NCI-H1048 (cell line): ENCODE data around the gene MLF1.
A peak's percentile ranks its signal among the peaks of the same experiment; 100 is the strongest.
"Not testable (repeated sequence)": the region's sequence is repeated elsewhere in the genome, so short reads cannot be mapped to it uniquely, and the experiment has no call there.

ENCODE experiments used
- DNase-seq: peaks from one replicate; lab custom pipeline; 2025; lab: John Stamatoyannopoulos, UW

Gene MLF1, protein sequence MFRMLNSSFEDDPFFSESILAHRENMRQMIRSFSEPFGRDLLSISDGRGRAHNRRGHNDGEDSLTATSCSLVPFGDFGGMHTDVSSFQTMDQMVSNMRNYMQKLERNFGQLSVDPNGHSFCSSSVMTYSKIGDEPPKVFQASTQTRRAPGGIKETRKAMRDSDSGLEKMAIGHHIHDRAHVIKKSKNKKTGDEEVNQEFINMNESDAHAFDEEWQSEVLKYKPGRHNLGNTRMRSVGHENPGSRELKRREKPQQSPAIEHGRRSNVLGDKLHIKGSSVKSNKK

DNA sequence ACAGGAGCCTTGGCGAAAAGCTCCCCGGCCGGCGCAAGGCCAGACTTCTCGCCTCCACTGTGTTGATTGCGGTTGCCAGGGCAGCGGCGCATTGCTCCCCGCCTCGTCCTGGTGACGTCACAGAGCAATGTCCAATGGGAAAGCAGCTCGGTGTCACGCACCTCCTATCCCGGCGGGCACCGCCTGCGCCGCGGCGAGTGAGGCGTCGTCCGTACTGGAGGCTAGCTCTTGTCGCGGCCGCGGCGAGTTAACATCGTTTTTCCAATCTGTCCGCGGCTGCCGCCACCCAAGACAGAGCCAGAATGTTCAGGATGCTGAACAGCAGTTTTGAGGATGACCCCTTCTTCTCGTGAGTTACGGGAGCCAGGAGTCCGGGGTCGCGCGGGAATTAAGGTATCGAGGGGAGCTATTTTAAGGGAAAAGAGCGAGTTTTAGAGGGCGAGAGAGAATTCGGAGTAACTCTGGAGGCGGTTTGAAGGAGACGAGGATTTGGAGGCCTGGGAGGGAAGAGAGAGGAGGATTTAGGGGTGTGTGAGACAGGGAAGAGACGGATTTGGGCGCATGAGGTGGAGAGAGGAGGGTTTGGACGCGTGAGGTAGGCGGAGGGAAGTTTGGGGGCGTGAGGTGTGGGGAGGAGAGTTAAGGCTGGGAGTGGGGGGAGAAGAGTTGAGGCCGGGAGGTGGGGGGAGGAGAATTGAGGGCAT, at the start of gene MLF1:
MLF1 (plus strand) TSS at position 196 of the 704 bp plus-strand sequence; CDS start at position 303, 107 bp downstream.
- DNase-seq: no peak

DNA sequence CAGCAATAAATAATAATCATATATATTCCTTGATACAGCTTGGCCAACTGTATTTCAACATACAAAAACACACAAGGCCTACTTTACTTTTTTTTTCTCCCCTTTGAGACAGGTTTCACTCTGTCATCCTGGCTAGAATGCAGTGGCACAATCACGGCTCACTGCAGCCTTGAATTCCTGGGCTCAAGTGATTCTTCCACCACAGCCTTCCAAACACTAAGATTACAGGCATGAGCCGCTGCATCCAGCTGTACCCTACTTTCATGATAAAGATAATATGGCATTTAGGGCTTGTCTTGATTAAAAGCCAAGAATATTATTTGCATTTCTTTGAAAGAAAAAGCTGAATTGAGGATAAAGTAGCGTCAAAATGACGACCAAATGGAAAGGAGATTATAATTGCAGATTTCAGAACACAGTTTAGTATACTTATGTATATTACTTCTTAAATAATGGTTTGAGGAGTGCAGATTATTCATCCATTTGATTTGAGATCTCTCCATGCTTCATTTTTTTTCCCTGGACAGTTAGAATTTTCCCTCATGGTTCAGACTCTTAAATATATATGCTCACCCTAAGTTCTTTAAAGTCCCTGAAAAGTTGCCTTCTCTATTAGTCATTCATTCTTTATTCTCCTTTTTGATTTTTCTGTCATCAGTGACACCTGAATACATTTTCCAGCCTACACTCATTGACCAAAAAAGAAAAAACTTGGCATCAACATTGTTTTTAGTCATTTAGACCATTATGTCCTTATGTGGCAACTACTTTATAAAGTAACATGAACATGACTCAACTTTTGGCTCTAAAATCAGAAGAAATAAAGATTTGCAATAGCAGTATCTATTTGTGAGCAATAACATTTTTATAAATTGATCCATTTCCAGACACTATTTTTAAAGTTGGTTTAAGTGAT, 48.5 kb upstream of the MLF1 start:
- no peak for DNase-seq

DNA sequence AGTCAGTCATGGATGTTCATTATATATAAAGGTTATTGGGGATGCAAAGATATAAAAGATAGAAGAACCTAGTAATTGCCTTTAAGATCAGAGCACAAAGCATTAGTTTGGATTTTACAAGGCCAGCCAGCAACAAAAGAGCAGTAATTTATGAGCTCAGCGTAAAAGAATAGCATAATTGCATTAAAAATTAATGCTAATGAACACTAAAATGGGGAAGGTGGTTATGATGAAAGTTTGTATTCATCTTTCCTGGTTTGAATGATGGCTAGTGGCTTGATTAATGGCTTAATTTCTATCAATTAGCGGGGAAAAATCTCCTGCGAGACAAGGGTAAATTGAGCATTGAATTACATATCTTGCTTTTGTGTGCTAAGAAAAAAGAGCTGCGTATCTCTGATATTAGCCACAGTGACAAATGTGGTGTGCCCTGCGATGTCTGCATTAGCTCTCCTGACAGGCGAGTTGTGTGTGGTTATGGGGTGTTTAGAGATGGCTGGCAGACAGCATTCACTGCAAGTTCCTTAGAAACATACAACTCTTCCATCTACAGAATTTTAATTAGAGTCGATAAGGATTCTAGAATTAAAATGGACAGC, 42.8 kb upstream of the MLF1 start:
- DNase-seq: no peak

DNA sequence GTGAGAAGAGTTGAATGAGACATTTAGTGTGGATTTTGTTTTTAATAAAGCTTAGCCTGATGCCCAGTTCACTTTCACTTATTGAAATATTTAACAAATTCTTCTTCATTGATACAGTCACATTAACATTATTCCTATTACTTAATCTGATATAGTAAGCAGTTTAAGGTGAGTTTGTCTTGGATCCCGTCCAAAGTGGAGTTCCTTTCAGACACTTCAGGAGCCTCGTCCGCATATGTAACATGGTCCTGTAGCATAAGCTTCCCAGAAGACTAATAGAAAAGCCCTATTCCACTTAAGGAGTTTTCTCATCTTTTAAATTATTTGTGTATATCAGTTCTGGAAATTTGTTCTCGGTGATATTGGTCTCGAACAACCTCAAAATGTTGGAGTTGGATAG, 39.7 kb upstream of the MLF1 start:
- no peak for DNase-seq

DNA sequence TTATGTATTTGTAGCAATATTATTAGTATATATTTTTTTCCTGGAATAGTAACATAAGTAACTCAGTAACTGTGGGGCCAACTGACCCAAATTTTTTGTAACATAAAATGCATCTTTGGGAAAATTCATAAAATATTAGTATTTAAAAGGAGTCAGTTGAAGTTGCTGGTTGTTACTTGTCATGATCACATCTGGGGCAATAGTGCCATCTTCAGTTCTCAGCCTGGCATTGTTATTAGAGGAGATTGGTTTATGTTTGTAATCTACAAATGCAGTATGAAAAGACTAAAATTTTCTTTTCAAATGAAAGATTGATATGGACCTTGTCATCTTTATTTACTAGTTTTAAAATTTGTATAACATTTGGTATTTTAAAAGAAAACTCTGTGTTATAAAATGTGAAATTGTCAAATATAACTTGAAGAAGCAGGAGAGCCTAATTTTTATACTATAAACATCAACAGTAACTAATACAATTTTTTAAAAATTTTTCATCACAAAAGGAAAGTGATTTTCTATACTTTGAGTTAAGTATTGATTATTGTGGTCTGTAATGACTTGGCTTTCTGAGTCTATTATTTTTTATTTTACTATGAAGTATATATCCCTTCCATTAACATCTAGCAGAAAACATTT, 38.8 kb upstream of the MLF1 start:
- DNase-seq: no peak

DNA sequence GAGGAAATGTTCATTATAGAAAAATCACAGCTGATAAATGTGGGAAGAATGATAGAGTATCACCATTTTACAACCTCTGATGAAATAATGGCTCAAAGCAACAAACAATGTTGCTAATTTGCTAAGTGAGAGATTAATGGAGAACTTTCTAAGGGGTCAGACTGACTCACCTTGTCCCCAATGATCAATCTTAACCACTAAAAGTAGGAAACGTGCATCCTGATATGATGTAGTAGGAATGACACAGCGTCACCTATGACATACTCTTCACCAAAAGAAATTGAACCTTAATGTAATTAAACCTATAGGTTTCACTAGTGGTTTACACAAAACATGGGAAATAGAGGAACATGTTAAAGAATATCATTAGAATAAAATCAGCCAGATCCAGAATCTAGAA, 35.1 kb upstream of the MLF1 start:
- no peak for DNase-seq

DNA sequence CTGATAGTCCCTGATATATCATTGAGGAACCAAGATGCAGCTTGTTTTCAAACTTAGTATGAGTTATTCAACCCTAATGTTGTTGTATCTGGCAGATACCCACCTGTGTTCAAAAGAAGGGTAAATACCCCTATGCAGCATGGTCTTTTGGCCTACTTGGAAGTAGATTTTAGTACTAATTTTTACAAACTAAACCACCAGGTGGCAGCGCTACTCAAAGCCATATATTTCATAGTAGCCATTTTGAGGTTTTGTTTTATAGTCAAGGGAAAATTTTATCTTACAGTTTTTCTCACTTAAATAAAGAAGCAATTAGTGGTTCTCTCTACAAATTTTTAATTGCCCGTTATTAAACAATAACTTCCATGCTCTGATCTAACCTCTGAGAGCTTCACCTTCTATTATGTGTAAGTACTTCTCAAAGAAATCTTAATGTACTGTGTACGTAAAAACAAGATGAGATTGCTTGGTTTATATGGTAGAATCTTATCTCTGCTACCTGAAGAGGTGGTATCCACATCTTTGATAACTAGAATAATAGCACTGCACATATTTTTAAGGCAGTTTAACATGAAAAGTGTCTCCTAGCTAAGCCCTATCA, 31.5 kb upstream of the MLF1 start:
- DNase-seq: peak; percentile 22

DNA sequence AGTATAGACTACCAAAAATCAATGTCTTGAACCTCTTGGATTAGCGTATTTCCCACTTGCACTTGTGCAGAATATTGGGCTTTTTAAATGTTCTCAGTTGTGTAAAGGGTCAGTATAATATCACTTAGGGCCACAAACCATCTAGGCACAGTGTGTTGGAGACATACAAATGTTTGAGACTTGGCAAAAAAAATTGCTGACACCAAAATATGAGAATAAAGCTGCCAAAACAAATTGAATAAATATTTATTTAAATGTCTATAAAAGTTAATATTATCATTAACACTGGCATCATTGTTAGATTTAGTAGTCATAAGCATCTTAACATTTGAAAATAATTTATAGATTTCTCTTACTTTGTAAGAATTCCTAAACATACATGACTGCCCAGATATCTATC, 30.9 kb upstream of the MLF1 start:
- DNase-seq: no peak

DNA sequence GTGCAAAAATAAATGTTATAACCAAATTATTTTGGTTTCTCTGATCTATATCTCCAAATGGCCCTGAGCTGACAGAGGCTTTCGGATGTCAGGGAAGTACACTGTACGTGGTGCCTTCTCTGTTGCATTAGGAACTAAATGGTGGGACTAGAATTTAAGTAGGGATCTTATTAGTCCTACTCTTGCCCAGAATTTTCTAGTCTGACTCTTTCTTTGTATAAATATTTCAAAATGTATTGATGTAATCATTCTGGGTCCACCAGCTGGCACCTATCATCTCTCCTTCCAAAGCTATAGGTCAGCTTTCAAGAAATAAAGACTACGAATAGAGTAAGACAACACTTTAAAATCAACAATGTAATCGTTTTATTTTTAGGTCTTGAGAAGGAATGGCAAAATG, 22.3 kb upstream of the MLF1 start:
- DNase-seq: no peak

DNA sequence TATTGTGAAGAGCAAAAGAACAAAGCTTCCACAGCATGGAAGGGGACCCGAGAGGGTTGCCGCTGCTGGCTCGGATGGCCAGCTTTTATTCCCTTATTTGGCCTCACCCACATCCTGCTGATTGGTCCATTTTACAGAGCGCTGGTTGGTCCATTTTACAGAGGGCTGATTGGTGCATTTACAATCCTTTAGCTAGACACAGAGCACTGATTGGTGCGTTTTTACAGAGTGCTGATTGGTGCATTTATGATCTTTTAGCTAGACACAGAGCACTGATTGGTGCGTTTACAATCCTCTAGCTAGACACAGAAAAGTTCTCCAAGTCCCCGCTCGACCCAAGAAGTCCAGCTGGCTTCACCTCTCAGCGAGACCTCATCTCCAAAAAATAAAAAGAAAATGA, 21.1 kb upstream of the MLF1 start:
- DNase-seq: not testable (repeated sequence)

DNA sequence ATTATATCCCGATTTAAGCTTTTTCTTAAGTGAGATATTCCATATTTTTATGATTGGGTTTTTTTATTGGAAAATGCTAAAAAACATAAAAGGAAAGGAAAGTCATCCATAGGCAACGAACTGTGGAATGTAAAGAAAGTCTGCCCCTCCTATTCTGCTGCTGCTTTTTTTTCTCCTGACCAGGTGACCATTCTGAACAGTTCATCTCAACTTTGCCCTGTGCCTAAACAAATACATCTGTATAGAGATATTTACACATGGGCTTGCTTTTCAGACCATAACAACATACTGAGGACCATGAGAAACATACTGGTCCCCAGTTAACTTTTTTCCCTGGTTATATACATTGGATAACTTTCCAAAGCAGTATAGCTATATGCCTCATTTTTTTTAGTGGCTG, 18.9 kb upstream of the MLF1 start:
- DNase-seq: no peak

DNA sequence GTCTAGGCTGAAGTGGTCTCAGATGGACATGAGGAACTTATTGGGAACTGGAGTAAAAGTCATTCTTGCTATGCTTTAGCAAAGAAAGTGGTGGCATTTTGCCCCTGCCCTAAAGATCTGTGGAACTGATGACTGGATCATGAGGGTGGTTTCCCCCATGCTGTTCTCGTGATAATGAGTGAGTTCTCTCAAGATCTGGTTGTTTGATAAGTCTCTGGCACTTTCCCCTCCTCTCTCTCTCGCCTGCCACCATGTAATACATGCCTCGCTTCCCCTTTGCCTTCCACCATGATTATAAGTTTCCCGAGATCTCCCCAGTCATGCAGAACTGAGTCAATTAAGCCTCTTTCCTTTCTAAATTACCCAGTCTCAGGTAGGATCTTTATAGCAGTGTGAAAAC, 11.5 kb upstream of the MLF1 start:
- no peak for DNase-seq

DNA sequence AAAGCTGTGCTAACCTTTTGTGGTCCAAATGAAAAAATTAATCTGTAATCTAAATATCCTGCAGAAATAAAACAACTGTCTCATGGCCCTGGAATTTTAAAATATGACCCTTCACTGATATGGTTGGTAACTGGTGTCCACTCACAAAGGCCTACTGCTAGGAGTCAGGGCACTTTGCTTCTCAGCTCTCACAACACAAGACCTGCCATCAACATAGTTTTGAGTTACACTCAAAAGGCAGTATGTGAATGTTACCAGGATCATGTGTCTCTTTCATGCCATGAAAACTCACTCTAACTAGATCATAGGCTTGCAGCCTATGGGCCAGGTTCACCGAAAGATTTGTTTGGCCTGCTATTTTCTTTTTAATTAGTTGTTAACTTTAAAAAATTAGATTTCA, 10.0 kb upstream of the MLF1 start:
- no peak for DNase-seq

DNA sequence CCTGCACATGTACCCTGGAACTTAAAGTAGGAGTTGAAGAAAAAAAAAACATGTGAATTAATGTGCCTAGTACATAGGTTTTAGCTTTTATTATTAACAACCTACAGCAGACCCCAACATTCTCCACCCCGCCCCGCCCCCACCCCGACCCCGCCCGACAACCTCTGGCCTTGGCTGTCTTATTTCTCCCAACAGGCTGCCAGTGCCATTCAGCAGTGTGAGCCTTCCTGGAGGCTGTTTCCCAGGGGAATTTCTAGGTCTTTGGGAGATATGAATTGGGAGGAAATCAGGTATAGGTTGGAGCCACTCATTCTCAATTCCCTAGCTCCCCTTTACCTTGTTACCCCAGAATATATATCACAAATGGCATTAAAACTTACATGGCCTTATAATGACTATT, 8.3 kb upstream of the MLF1 start:
- DNase-seq: no peak

DNA sequence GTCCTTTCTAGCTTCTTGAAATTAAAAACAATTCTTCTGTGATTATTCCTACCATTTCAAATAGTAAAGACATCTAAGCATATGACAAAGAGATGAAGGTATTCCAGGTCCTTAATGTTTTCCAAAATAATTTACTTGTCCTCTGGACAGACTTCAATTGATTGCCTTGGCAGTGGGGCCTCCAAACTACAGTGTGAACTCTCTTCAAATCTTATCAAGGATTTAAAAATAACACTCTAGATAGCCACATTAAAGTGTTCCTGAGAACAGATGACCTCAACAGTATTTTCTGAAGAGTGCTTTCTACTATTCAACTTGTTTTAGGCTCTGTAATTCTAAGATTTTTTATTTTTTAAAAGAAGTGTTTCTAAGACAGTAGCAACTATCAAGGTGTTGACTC, 7.9 kb upstream of the MLF1 start:
- no peak for DNase-seq

DNA sequence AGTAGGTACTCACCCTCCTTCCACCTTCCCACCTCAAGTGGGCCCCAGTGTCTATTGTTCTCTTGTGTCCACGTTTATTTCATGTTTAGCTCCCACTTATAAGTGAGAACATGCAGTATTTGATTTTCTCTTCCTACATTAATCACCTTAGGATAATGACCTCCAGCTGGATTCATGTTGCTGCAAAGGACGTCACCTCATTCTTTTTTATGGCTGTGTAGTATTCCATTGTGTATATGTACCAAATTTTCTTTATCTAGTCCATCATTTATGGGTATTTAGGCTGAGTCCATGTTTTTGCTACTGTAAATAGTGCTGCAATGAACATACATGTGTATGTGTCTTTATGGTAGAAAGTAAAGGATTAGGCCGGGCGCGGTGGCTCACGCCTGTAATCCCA, 5.9 kb upstream of the MLF1 start:
- no peak for DNase-seq

DNA sequence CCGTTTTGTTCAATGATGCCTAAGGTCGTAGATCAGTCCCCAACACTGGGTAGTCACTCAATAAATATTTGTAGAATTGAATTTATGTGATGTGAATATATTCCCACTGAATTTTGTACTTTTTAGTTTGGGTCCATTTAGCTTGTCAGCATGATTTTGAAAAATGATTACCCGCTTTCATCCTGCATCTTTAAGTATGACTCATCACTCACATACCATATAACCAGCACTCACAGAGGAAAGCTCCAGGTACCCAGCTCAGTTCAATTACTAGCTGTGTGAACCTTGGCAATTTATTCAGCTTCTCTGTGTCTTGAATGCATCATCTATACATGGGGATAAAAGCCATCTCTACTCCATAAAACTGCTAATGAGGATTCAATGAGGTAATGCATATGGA, 2.2 kb upstream of the MLF1 start:
- DNase-seq: no peak

DNA sequence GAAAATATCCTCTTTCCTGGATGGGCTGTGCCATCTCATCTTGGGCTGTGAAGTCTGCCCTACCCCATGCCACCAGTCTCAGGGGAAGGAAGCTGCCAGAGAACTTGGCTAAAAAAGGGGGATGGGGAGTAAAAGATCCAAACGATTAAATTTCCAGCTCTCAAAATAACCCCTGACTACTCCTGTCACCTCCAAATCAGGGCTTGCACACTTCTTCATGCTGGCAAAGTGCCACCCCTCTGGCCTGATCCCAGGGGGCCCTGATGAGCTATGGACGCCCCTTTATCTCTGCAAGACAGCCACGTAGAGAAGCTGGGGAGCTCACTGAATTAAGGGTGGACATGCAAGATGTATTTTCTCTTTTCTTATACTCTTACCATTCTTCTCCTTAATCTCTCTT, 1.2 kb upstream of the MLF1 start:
- no peak for DNase-seq

DNA sequence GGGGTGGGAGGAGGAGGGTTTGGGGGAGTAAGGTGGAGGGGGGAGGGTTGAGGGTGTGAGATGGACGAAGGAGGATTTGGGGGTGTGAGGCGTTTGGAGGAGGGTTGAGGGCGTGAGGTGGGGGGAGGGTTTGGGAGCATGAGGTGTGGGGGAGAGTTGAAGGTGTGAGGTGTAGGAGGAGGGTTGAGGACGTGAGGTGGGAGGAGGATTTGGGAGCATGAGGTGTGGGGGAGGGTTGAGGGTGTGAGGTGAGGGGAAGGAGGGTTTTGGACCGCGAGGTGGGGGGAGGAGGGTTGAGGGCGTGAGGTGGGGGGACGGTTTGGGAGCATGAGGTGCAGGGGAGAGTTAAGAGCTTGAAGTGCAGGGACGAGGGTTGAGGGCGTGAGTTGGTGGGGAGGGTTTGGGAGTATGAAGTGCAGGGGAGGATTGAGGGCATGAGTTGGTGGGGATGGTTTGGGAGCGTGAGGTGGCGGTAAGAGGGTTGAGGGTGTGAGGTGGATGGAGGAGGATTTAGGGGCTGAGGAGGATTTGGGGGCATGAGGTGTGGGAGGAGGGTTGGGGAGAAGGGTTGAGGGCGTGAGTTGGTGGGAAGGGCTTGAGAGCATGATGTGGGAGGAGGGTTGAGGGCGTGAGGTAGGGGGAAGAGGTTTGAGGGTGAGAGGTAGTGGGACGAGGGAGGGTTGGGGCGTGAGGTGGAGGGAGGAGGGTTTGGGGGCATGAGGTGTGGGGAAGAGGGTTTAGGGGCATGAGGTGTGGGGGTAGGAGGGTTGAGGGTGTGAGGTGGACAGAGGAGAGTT, 1.2 kb downstream of the MLF1 start:
- DNase-seq: no peak

DNA sequence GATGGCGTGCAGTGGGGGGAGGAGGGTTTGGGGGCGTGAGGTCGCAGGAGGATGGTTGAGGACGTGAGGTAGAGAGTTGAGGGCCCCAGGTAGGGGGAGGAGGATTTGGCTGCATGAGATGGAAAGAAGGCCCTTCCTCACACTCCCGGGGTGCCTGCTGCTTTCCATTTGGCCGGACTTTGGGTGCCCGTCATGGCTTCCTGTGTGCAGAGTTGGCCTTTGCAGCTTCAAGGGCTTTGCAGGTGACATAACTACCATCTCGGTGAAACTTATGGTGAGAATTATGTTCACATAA, 1.7 kb downstream of the MLF1 start:
- DNase-seq: no peak

DNA sequence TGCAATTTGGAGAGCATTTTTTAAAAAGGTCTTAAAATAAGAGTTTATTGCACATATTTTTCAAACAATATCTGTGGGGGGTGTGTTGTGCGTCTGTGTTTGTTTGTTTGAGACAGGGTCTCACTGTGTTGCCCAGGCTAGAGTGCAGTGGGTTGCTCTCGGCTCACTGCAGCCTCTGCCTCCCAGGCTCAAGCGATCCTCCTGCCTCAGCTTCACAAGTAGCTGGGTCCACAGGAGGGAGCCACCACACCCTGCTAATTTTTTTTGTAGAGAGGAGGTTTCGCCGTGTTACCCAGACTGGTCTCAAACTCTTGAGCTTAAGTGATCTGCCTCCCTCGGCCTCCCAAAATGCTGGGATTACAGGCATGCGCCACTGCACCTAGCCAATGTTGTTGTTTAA, 2.7 kb downstream of the MLF1 start:
- DNase-seq: no peak
